Stimulated activated naive CD4-positive, alpha-beta T cell (primary cell): ENCODE results near the gene NOP14.
"Not testable (repeated sequence)": the region's sequence is repeated elsewhere in the genome, so short reads cannot be mapped to it uniquely, and the experiment has no call there.

ENCODE experiments used
- DNase-seq, 6 experiments: peaks; one replicate each; lab custom pipeline; 2025; lab: John Stamatoyannopoulos, UW

NOP14 gene

DNA sequence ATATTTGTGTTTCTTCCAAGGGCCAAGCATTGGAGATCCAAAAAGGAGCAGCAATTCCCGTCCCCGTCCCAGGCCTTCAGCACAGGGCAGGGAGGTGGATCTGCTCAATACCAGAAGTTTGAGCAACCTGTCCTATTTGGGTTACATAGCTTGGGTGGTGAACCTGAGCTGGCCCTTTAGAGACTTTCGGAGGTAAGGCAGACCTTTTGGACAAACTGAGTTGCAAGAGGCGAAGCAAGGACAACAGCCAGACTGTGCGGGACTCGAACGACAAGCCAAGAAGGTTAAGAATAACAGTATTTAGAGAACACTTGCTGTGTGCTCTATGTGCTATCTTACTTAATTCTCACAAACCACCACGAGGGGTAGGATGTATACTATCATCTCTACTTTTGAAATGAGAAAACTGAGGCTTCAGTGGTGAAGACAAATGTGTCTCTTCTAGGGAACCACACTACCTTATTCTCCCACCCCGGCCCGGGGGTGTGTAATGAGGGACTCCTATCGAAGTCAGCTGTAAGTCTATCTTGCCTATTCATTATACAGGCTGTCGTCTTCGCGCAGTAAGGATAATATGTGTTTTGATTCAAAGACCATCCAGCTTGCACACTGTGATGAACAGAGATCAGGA, 1.3 kb downstream of the NOP14 start:
- peak in 4 of 6 experiments; percentile 17 to 48 (median 40) for DNase-seq

DNA sequence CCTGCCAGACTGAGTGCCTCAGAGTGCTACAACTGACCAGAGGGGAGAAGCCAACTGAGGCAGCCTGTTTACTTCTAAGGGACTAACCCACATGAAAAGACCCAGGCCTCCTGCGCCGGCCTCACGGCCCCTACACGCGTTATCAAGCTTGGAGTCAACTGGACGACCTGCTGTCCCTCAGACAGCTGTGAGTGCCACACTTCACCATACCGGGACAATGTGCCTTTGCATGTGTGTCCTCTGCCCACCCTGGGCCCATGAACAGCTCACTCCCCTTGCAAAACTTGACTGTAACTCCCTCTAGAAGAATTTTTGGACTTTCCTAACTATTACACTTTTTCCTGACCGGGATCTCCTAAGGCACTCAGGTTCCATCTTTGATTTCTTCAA, 1.8 kb downstream of the NOP14 start:
- DNase-seq: peak in 1 of 6 experiments; percentile 9

DNA sequence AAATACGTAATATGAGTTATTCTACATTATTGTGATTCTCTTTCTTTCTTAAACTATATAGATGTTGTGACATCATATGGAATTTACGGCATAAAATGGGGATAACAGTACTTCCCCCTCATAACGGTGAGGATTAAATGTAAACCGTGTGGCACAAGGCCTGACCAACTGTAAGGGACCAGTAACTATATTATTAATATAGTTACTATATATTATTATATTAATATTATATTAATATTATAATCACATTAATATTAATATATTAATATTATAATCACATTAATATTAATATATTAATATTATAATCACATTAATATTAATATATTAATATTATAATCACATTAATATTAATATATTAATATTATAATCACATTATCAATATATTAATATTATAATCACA, 2.8 kb downstream of the NOP14 start:
- not testable (repeated sequence) for DNase-seq

DNA sequence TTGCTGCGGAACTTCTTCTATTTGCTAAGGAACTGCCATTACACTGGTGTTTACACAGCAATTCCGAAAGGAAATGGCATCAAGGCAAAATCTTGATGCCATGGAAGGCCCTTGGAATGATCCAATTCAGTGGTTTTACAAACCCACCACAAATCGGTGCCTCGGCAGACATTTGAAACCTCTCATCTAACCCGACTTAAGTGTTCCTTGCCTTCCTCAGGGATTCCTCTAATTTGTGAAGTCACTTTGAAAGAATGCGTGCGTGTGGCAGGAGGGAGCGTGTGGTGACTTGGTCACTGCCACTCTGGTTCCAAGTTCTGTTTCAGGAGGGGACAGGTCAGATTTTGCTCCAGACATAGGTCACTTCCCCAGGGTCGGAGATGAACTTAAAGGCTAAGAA, 4.8 kb downstream of the NOP14 start:
- DNase-seq: no peak

DNA sequence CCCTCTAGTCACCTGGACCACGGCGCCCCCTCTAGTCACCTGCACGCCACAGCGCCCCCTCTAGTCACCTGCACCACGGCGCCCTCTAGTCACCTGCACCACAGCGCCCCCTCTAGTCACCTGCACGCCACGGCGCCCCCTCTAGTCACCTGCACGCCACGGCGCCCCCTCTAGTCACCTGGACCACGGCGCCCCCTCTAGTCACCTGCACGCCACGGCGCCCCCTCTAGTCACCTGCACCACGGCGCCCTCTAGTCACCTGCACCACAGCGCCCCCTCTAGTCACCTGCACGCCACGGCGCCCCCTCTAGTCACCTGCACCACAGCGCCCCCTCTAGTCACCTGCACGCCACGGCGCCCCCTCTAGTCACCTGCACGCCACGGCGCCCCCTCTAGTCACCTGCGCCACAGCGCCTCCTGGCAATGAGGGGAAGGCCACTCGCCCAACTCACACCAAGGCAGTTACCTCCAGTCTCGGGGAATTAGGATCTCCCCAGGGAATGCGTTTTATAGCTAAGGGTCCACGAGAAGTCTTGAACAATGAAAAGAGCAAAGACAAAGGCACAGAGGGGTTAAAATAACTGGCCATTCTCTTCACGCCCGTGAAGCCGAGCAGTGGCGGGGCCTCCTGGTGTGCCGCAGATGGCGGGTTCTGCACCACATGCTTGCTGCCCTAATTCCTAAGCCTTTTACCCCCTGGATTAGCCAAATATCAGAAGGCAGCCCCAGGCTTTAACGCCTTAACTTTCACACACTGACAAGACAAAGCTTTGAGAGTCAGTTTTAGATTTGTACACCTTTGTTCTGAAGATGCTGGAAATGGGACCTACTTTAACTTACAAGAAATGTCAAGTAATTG, 7.8 kb downstream of the NOP14 start:
- DNase-seq: not testable (repeated sequence)

DNA sequence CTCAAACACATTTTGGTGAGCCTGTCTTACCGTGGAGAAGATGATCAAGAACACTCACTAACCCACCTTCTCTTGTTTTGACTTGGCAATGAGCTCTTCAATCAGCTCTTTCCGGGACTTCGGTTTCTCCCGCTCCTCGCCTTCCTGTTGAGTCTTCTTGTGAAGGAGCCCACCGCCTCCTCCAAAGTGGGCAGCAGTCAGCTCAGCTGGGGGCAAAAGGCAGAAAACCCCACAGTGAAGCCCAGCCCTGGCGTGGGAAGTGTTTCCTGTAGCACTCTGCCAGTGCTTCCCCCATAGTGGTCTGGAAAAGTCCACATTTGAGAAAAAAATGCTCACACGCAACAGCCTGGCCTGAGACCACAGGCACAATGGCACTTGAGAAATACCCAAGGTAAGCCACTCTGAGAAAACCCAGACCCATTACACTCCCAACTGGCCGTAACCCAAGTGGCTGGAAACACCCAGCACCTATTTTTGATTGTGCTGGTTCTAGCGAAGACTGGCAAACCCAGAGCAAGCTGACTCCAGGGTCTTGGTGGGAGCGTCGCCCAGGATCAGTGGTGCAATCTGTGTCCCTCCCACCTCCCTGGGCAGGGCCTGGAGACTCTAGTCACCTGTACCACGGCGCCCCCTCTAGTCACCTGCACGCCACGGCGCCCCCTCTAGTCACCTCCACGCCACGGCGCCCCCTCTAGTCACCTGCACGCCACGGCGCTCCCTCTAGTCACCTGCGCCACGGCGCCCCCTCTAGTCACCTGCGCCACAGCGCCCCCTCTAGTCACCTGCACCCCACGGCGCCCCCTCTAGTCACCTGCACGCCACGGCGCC, 8.6 kb downstream of the NOP14 start:
- DNase-seq: peak; percentile 12 to 65 (median 30)

DNA sequence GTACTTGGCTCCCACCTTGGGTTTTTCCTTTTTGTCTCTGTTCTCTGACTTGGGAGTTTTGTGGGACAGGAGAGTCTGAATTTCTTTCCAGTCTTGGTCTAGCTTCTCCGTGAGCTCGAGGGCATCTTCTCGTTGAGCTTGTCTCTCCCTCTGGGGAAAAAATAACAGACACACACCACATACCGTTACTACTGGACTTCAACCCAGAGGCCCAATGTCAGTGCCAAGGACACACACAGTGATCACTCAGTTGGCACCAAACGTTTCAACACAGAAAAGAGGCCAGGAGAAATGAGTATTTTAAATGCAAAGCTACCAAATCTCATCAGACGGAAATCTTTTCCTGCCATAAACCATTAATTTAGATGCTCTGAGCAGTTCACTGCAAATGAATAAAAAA, 9.7 kb downstream of the NOP14 start:
- no peak for DNase-seq

DNA sequence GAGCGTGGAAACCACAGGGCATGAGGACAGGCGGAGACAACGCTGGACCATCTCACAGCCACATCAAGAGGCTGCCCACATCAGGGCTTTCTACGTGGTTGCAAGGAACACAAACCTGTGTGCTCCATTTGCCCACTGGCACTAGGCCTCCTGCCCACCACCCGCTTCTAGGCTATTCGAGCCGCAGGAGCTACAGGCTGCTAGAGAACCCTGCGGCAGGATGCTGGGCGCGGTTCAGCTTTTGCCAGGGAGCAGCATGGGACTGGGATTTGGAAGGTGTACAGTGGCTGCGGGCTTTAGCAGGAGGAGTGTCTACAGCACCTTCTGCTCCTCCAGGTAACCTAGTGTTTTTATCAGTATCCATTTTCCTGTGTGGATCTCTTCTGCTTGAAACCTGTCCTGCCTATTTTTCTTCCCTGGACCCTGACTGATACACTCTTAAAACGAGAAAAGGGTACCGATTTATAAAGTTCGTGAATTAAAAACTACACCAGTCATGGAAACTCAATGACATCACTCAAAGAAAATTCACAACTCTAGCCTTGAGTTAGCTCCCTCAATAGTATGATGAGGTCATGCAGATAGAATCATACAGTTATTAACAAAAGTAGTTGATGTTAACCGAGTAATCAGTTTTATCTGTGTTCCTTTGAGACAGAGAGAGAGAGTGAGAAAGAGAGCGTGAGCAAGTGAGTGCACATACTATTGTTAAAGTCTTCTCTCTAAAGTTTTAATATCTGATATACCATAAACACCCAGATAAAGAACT, 12.8 kb downstream of the NOP14 start:
- no peak for DNase-seq

DNA sequence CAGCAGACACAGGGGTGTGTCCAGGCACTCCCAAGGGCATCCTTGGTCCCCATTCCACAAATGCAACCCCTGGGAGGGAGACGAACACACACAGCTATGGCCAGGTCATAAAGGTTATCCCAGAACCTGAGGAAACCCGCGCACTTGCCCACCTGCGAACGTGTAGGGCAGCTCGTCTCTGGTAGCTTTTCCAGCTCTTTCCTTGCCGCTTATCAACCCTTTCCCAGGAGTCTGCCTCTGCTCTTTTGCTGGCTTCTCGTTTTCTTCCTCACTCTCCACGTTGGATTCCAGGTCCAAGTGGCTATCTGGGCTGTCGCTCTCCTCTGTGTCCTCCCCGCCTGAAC, 13.5 kb downstream of the NOP14 start:
- DNase-seq: no peak

DNA sequence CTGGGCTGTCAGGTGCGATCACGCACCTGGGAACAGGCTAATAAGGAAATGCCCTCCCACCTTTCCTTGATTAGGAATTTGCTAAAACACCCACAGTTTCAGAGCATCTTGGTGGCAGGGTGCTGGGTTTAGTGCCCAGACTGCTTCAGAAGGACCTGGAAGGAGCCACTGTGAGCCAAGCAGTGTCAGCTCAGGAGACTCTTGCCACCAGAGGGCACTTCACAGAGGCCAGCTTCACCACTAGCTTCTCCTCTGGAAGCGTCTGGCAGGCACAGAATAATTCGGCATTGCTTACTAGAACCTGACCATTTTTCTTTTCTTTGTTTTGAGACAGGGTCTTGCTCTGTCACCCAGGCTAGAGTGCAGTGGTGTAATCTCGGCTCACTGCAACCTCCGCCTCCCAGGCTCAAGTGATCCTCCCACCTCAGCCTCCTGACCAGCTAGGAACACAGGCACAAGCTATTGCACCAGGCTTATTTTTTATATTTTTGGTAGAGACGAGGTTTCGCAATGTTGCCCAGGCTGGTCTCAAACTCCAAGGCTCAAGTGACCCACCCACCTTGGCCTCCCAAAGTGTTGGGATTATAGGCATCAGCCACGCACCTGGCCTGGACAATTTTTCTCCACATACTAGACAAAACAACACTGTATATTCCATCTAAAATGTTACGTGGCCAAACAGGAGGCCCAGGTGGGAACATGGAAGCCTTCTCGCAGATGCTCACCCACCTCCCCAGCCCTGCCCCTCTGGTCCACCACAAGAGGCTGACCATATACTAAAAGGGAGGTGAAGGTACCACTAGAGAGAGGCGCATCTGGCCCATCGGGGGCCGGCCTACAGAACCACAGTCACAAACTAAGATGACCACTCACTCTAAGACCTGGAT, 14.1 kb downstream of the NOP14 start:
- DNase-seq: no peak

DNA sequence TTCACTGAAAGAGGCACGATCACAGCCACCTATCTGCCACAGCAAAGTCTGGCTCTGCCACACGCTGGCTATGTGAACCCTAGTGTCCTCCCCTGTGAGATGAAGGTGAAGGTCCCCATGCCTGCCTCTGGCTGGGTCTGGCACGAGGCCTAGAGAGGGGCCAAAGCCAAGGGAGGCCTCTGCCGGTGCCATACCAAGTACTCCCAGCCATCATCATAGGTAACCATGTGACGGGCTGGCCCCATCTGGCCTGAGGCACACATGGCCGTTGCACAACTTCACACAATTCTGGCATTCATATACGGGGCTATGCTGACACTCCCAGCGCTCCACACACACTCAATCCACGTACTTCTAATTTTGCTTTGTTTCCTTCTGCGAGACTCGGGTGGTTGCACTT, 15.3 kb downstream of the NOP14 start:
- DNase-seq: no peak

DNA sequence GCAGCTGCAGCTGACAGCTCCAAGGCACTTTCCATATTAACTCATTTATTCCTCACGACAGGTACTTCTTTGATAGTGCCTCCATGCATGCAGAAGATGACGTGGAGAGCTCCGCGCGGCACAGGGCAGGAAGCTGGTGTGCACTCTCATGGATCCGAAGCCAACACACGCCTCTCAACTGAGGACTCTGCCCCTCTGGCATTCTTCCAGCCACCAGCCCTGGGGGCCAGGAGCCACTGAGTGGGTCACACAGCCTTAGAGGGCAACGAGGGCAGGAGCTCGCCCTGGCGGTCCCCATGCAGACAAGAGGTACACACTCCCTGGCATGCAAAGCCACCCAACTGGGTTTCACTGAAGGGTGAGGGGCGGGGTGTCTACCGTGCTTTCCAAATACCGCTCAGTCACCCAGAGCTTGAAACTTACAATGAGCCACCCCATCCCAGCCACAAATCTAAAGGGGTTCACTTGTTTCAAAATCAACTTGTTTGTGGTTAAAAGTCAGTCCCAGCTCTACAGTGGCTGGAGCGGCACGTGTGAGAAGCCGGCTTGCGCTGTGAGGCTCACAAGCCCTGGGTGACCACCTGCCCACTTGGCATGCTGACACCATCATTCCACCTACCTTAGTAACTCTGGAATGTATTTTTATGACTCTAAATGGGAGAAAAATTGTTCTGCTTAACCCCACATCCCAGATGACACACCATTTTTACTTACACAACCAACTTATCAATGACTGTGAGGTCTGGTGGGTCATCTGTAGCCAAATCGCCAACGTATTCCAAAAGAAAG, 16.2 kb downstream of the NOP14 start:
- no peak for DNase-seq

DNA sequence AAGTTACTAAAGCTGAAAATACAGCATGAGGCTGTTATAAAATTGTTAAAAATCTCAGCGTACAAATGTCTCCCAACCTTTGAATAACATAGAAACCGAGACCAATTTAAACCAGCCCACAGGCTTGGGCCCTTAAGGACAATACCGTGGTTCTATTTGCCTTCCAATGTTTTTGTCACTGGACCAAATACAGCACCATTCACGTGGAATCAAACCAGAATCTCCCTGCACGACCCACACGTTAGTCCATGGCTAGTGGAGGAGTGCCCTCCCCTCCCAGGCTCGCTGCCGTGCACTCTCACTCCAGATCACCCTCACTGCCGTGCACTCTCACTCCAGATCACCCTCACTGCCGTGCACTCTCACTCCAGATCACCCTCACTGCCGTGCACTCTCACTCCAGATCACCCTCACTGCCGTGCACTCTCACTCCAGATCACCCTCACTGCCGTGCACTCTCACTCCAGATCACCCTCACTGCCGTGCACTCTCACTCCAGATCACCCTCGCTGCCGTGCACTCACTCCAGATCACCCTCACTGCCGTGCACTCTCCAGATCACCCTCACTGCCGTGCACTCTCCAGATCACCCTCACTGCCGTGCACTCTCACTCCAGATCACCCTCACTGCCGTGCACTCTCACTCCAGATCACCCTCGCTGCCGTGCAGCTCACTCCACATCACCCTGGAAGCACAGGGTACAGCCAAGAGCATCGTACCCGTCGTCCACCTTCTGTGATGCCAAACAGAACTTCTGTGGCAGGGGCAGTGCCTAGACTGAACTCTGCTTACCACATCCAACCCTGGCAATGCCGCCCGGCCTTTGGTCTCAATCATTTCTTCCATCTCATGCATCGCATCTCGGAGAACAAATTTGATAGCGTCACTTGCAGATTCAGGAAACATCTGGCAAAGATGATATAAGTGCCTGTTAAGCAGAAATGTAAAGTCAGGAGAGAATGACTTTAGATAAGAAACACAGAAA, 17.3 kb downstream of the NOP14 start:
- not testable (repeated sequence) for DNase-seq

DNA sequence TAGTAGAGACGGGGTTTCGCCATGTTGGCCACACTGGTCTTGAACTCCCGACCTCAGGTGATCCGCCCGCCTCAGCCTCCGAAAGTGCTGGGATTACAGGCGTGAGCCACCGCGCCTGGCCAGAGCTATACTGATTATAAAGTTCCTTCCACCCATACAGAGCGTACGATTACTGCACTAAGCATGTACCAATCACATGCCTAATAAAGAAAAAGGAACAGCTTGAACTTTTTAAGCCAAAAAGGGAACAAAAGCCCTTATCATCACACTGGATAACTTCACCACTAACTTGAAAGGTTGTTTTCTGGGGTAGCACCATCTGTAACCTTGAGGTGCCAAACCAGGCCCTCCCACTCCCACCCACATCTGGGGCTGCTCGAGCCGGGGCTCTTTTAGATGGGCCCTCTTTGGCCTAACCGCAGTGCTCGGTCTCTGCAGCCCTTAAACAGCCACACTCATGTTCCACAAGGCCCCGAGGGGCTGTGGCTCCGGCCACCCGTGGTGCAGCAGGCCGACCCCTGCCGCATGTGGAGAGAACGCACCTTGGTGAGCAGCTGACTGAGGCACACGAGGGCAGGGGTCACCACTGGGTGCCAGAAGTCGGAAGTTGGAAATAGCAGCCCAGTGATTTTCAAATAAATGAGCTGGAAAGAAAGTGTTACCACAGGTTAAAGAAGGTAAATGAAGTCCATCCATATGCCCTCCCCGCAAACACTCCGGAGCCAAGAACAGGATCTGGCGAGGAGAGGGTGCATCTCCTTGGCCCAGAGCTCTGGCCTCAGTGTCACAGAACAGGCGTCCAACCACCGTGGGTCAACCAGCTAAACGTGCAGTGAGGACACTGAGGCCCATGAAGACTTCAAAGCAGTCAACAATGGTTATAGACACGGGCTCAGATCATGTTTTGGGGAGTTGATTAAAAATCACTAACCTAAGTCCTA, 18.4 kb downstream of the NOP14 start:
- DNase-seq: no peak

DNA sequence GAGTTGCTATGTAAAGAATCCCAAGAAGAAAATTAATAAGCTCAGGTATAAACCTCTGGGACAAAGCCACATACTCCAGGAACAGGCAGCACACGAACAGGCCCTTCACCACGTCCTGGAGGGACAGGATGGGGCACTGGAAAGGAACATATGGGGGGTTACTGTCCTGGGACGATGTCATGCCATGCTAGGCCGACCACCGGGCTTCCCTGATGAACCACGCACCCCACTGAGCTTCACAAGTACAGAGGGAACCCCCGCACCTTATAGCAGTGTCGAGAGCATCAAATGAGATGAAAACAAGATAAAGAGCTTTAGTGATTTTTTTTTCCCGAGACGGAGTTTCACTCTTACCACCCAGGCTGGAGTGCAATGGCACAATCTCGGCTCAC, 19.1 kb downstream of the NOP14 start:
- no peak for DNase-seq

DNA sequence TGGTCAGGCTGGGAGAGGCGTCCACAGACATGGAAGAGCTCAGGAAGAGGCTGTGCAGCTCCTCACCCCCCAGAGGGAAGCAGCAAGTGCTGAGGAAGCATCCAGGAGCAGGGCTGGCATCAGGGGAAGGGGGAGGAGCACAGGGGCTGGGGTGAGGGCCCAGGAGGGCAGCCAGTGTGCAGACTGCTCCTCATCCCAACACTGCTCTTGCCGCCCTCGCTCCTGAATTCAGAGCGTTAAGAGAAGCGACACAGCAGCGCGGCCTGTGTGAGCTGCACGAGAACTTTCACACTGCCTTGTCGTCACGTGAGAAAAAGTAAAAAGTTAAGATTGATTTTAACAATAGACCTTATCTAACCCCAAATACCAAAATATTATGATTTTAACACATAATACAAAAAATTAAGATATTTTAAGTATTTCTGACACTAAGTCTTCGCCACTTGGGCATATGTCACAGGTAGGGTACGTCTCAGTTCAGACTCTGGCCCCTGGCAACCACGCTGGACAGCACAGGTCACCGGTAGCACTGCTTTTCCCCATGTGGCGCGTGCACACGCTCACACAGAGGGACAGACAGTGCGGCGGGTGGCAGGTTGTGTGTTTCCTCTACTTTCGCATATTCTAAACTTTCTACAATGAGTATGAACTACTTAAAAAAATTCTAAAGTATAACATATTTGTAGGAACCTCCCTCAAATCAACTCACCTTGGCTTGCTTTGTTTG, 19.7 kb downstream of the NOP14 start:
- no peak for DNase-seq
